ENCODE results near the gene ZFP36L2.
"Not testable (repeated sequence)": the region's sequence is repeated elsewhere in the genome, so short reads cannot be mapped to it uniquely, and the experiment has no call there.

ZFP36L2 gene

GRCh38 chr2:43206602-43207001 is 19.8 kb downstream of the ZFP36L2 start:
- DNase-seq = no peak

DNA sequence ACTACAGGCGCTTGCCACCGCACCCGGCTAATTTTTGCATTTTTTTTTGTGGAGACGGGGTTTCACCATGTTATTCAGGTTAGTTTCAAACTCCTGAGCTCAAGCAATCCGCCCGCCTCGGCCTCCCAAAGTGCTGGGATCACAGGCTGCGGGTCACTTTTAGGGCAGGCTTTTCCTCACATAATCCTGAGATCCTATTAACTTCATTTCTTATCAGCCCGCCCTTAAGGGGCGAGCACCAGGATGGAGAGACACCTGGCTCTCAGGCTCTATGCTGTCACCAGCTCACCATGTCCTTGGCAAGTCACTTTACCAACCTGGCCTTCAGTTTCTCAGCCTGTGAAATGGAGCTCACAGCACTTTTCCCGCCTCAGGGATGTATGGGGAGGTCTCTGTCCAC is 23.0 kb downstream of the ZFP36L2 start:
- DNase-seq = no peak

DNA sequence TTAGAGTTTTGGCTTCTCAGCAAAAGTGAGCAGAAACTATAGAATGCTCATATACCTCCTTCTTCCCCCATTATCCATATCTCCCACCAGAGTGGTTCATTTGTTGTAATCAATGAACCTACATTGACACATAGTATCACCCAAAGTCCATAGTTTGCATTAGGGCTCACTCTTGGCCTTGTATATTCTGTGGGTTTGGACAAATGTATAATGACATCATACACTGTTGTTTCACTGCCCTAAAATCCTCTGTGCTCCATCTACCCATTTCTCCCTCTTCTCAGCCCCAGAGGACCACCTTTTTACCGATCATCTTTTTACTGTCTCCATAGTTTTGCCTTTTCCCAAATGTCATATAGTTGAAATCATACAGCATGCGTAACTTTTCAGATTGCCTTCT is 24.1 kb downstream of the ZFP36L2 start:
- no peak for DNase-seq

DNA sequence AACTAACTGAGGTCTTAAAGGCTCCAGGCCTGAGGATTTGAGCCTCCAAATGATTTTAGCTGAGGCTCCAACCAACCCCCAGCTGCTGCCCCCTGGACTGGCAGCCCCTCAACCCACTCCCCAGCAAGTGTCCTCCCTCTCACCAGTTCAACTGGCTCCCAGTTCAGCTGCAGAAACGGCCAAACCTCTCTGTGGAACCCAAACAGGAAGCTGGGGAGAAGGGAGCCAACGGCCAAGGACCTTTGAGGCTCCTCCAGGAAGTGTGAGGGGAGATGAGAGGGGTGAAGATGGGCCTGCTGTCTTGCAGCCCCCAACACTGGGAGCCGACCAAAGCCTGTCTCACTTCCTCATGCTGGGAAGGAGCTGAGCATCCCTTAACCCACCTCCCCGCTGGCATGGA is 24.9 kb downstream of the ZFP36L2 start:
- no peak for DNase-seq

- no peak for DNase-seq
Measured at GRCh38 chr2:43201016-43201415, 25.4 kb downstream of the ZFP36L2 start.

GRCh38 chr2:43199492-43200488 is 26.6 kb downstream of the ZFP36L2 start:
- no peak for DNase-seq

DNA sequence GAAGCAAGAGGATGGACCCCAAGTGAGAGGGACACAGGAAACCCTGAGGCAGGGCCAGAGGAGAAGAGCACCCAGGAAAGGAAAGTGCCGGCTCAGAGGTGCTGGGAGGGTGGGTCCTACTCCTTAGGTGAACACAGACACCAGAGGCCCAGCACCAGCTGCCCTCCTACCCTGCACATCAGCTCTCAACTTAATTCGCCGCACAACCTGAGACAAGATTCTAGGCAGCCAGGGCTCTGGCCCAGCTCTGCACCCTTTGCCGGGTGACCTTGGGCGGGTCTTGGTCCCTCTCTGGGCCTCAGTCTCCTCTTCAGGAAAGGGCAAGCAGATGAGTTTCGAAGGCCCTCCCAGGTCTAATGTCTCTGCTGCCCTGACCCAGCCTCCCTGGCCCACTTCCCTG is 28.1 kb downstream of the ZFP36L2 start:
- DNase-seq = no peak

- DNase-seq = no peak
Measured at GRCh38 chr2:43197588-43197896, 28.9 kb downstream of the ZFP36L2 start.

DNA sequence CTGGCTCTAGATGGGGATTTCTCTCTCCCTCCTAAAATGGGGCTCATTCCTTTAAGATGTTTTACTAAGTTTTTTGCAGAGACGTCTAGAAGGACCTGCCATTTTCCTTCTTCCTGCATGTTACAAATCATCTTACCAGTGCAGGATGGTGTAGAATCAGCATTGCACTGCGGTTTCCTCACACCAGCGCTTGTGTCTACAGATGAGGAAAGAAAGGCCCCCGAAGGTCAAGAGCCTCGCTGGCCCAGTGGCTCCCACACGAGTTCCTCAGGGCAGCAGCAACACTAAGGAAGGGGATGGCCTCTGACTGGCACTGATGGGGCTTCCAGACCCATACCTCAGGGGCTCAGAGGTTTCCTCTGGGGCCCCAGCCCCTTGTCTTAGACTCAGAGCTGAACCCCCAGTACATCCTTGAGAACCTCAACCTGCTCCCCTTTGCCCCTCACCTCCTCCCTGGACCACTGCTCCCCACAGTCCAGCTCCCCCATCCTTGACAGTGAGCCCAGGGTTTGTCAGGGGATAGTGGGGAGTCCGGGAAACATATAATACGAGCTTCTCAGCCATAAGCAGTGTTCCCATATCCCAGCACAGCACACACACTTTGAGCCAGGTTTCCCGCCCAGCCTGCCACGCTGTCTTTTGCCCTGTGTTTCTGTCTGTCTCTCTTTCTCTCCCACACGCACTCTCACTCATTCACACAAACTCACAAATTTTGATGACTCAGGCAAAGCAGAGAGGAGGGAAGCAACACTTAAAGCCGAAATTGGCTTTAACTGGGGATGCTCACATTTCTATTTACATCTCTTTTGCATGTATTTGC is 29.4 kb downstream of the ZFP36L2 start:
- DNase-seq = no peak

- DNase-seq = no peak
Measured at GRCh38 chr2:43194121-43194869, 32.1 kb downstream of the ZFP36L2 start.

- no peak for DNase-seq
Measured at GRCh38 chr2:43193652-43194120, 32.7 kb downstream of the ZFP36L2 start.

GRCh38 chr2:43192744-43193651 is 33.4 kb downstream of the ZFP36L2 start:
- no peak for DNase-seq

DNA sequence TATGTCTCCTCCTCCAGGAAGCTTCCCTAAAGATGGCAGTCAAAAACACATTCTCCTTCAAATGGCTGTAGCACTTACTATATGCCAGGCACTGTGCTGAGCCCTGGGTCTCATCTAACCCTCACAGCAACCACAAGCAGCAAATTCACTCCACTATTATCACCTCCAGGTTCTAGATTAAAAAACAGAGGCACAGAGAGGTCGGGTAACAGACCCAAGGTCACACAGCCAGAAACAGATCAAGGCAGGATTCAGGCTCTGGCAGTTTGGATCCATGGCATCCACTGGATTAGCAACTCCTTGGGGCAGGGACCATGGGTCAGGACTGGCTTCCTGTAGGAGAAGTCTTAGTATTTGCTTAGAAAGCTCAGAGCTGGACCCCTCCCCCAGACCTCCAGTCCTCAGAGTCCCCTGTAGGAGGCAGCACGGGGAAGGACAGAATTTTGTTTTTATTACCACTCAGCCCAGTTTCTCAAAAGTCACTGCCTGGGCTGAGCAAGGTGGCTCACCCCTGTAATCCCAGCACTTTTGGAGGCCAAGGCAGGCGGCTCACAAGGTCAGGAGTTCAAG is 34.4 kb downstream of the ZFP36L2 start:
- DNase-seq = no peak

GRCh38 chr2:43190311-43191052 is 35.9 kb downstream of the ZFP36L2 start:
- DNase-seq = no peak

DNA sequence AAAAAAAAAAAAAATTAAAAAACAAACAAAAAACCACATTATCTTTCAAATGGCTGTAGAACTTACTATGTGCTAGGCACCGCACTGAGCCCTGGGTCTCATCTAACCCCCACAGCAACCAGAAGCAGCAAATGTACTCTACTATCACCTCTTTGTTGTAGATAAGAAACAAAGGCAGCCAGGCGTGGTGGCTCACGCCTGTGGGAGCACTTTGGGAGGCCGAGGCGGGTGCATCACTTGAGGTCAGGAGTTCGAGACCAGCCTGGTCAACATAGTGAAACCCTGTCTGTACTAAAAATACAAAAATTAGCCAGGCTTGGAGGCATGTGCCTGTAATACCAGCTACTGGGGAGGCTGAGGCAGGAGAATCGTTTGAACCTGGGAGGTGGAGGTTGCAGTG is 36.5 kb downstream of the ZFP36L2 start:
- DNase-seq = not testable (repeated sequence)

DNA sequence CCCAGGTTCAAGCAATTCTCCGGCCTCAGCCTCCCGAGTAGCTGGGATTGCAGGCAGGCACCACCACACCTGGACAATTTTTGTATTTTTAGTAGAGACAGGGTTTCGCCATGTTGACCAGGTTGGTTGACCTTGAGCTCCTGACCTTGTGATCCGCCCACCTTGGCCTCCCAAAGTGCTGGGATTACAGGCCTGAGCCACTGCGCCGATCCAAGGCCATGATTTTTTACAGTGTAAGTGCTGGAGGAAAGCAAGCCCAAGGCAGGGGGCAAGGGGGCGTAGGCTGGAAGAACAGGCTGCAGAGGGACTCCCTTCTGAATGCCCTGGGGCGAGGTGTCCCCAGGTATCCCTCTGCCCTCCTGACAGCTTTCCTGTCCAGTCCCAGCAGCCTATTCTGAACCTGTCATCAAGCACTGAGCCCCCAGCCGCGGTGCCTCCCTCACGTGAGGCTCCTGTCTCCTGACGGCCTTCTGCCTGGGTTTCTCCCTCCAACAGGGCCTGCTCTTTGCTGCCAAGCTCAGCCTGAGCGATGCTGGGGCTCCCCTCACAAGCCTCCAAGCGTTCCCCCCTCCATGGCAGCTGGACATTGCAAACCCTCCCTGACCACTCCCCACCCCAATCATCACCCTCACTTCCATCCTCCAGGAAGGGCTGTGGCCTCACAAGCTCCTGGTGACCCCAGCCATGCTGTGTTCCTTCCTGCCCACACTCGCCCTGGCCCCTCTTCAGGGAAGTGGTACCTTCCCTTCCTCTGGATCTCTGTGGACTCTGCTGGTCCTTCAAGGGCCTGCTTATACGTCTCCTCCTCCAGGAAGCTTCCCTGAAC is 37.6 kb downstream of the ZFP36L2 start:
- no peak for DNase-seq

GRCh38 chr2:43186679-43187374 is 39.6 kb downstream of the ZFP36L2 start:
- no peak for DNase-seq

DNA sequence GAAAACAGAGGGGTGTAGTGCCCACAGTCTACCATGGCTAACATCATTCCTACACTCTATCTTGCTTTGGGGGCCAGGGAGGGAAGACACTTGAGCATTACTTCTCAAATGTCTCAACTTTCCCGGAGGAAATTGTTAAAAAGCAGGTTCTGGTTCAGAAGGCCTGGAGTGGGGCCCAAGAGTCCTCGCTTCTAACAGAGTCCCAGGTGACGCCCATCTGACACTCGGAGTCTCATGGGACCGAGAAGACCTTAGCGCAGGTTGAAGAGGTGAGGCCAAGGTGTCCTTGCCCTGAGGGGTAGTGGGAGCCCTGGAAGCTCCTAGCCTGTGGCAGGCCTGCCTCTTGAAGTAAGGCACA is 40.1 kb downstream of the ZFP36L2 start:
- no peak for DNase-seq

GRCh38 chr2:43185146-43185545 is 41.3 kb downstream of the ZFP36L2 start:
- DNase-seq = no peak

Measured in DMS79 treated with DMSO at 0.1 percent for 48 hours (cell line).